ENCODE measurements around the gene SMAD6.

The SMAD6 gene

GRCh38 chr15:66703540-66703941 lies 1.5 kb downstream of the SMAD6 start:
- DNase-seq (ENCODE audit: low read depth), result no peak

- no peak for DNase-seq (ENCODE audit: low read depth)
These were observed 2.2 kb downstream of the SMAD6 start for GRCh38 chr15:66704019-66704802.

GRCh38 chr15:66704803-66705153 lies 2.7 kb downstream of the SMAD6 start:
- DNase-seq (ENCODE audit: low read depth), result no peak

- no peak for DNase-seq (ENCODE audit: low read depth)
These were observed 3.5 kb downstream of the SMAD6 start for GRCh38 chr15:66705277-66706146.

- DNase-seq (ENCODE audit: low read depth), result no peak
These were observed 4.2 kb downstream of the SMAD6 start for GRCh38 chr15:66706225-66706732.

- no peak for DNase-seq (ENCODE audit: low read depth)
These were observed 4.8 kb downstream of the SMAD6 start for GRCh38 chr15:66706840-66707239.

GRCh38 chr15:66707310-66708082 lies 5.5 kb downstream of the SMAD6 start:
- DNase-seq (ENCODE audit: low read depth), result no peak

- no peak for DNase-seq (ENCODE audit: low read depth)
These were observed 6.4 kb downstream of the SMAD6 start for GRCh38 chr15:66708389-66708788.

- no peak for DNase-seq (ENCODE audit: low read depth)
These were observed 7.8 kb downstream of the SMAD6 start for GRCh38 chr15:66709884-66710283.

- no peak for DNase-seq (ENCODE audit: low read depth)
These were observed 9.2 kb downstream of the SMAD6 start for GRCh38 chr15:66711260-66711659.

GRCh38 chr15:66711862-66712261 lies 9.8 kb downstream of the SMAD6 start:
- DNase-seq (ENCODE audit: low read depth), result no peak

GRCh38 chr15:66713843-66714508 lies 11.9 kb downstream of the SMAD6 start:
- no peak for DNase-seq (ENCODE audit: low read depth)

- DNase-seq (ENCODE audit: low read depth), result no peak
These were observed 12.5 kb downstream of the SMAD6 start for GRCh38 chr15:66714543-66714981.

GRCh38 chr15:66715181-66715624 lies 13.2 kb downstream of the SMAD6 start:
- no peak for DNase-seq (ENCODE audit: low read depth)

- DNase-seq (ENCODE audit: low read depth), result no peak
These were observed 14.0 kb downstream of the SMAD6 start for GRCh38 chr15:66715720-66716655.

- no peak for DNase-seq (ENCODE audit: low read depth)
These were observed 14.6 kb downstream of the SMAD6 start for GRCh38 chr15:66716656-66717020.

GRCh38 chr15:66718220-66718988 lies 16.4 kb downstream of the SMAD6 start:
- no peak for DNase-seq (ENCODE audit: low read depth)

- DNase-seq (ENCODE audit: low read depth), result no peak
These were observed 17.4 kb downstream of the SMAD6 start for GRCh38 chr15:66719471-66719870.

- no peak for DNase-seq (ENCODE audit: low read depth)
These were observed 18.4 kb downstream of the SMAD6 start for GRCh38 chr15:66720206-66721010.
